Neutrophil (primary cell): Measurements from ENCODE around the gene KCNAB3.

Experiments
- H3K27ac ChIP-seq: fragments of 200-600 bp; sonication (generic); 2 replicates; pipeline ENCODE4 v1.5.1; 2016; ENCODE audit warnings: mild to moderate bottlenecking, moderate library complexity
- H3K27me3 ChIP-seq: fragments of 200-600 bp; sonication (generic); 2 replicates; pipeline ENCODE4 v1.6.0; 2016; ENCODE audit warnings: mild to moderate bottlenecking
- H3K36me3 ChIP-seq: fragments of 200-600 bp; sonication (generic); 2 replicates; pipeline ENCODE4 v1.5.1; 2017
- H3K4me1 ChIP-seq, 2 experiments: fragments of 200-600 bp in 1 of 2; sonication (generic) in 1 of 2; 1 replicate in 1 of 2; 2 replicates in 1 of 2; pipeline versions ENCODE4 v1.5.1 to v1.6.1; 2013 to 2016; ENCODE audit warnings: low read depth in 1 of 2, low read length in 1 of 2, mild to moderate bottlenecking in 1 of 2, moderate library complexity in 1 of 2; ENCODE audit not compliant: control insufficient read depth in 1 of 2, insufficient read depth in 1 of 2
- H3K4me3 ChIP-seq, 2 experiments: fragments of 200-600 bp in 1 of 2; sonication (generic) in 1 of 2; 1 replicate in 1 of 2; 2 replicates in 1 of 2; pipeline ENCODE4 v1.5.1; 2013 to 2016; ENCODE audit warnings: low read depth in 1 of 2, low read length in 1 of 2, mild to moderate bottlenecking in 1 of 2, moderate library complexity in 1 of 2
- H3K9me3 ChIP-seq: fragments of 200-600 bp; sonication (generic); 2 replicates; pipeline ENCODE4 v1.5.1; 2016
- TF ChIP-seq, protein P1 (sequence below): fragments of 200-600 bp; sonication (generic); IDR thresholded peaks from 2 replicates; pipeline ENCODE4 v1.5.1; 2016; ENCODE audit warnings: antibody characterized with exemption

Gene KCNAB3

DNA sequence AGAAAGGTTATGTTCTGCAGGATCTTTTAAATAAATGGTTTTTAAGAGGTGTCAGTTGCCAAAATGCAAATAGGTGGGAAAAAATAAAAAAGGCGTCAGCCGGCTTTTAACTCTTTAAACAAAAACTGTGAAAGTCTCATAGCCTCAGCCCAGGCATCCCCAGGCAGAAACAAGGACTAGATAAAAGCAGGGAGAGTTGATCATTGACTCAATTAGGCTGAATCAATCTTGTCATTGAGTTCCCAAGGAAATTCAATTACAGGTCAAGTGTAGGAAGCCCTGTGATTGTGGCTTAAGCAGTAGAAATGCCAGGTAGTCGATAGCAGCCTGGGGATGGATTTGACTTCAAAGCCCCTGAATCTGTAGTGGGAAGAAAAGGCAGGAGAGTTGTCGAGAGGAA is 42.0 kb upstream of the KCNAB3 start:
- peaks cover 28 to 31% of the 10 kb centered on the region in 2 experiments for H3K4me1 ChIP-seq
- TF ChIP-seq, protein P1, sequence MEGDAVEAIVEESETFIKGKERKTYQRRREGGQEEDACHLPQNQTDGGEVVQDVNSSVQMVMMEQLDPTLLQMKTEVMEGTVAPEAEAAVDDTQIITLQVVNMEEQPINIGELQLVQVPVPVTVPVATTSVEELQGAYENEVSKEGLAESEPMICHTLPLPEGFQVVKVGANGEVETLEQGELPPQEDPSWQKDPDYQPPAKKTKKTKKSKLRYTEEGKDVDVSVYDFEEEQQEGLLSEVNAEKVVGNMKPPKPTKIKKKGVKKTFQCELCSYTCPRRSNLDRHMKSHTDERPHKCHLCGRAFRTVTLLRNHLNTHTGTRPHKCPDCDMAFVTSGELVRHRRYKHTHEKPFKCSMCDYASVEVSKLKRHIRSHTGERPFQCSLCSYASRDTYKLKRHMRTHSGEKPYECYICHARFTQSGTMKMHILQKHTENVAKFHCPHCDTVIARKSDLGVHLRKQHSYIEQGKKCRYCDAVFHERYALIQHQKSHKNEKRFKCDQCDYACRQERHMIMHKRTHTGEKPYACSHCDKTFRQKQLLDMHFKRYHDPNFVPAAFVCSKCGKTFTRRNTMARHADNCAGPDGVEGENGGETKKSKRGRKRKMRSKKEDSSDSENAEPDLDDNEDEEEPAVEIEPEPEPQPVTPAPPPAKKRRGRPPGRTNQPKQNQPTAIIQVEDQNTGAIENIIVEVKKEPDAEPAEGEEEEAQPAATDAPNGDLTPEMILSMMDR = no peak
- H3K27ac ChIP-seq = no peak overlapping the region
- H3K4me3 ChIP-seq = no peak overlapping the region
- H3K27me3 ChIP-seq = no peaks in the 10 kb centered on the region
- H3K9me3 ChIP-seq = peaks cover 6% of the 10 kb centered on the region
- H3K36me3 ChIP-seq = no peaks in the 10 kb centered on the region

DNA sequence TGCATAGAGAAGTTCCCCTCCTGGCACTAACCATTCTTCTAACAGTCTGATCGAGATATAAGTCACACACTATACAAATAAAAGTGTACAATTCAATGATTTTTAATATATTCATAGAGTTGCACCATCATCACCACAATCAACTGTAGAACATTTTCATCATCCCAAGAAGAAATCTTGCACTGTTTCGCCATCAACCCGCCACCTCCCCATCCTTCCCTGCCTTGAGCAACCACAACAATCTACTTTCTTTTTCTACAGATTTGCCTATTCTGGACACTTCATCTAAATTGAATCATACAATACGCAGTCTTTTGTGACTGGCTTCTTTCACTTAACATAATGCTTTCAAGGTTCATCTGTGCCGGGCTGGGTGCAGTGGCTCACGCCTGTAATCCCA is 39.8 kb upstream of the KCNAB3 start:
- Histone ChIP-seq H3K27me3 (no peaks in the 10 kb centered on the region), H3K4me1 (peaks cover 28 to 31% of the 10 kb centered on the region in 2 experiments), H3K36me3 (no peaks in the 10 kb centered on the region), H3K27ac (peak overlapping the region; percentile 81), H3K4me3 (peak overlapping the region in 1 of 2 experiments; percentile 18), H3K9me3 (peaks cover under 1% of the 10 kb centered on the region)
- TF ChIP-seq, protein P1 = no peak

DNA sequence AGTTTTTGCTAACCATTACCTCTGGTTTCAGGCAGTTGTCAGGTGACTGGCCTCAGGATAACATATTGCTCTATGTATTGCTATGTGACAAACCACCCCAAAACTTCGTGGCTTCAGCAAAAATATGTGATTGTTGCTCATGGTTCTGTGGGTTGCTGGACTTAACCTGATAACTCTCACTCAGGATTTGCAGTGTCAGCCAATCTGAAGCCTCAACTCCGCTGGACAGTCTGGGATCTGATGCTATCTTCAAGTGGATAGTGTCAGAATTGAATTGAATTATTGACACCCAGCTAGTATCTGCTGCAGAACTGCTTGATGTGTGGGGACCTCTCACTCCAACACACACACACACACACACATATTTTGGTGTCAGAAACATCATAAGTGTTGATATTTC is 38.1 kb upstream of the KCNAB3 start:
- Histone ChIP-seq H3K27ac (peak overlapping the region; percentile 39), H3K36me3 (no peaks in the 10 kb centered on the region), H3K4me3 (no peak overlapping the region), H3K27me3 (no peaks in the 10 kb centered on the region), H3K4me1 (peaks cover 28 to 31% of the 10 kb centered on the region in 2 experiments), H3K9me3 (no peaks in the 10 kb centered on the region)
- TF ChIP-seq, protein P1 = no peak

DNA sequence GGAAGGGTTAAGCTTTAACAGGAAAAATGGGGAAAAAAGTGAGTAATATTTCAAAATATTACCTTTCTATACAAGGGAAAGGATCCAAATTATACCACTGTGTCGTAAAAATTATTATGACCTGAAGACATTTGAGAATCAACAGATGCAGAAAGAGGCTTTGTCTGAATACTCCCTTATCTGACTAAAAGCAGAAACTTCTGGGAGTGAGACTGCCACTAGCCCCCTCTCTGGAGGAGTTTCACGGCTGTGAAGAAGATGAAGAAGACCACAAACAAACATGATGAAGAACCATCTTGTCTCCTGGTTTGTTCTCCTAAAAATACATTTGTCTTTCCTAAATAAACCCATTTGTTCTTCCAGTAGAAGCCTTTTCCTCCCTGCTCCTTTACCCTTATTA is 31.8 kb upstream of the KCNAB3 start:
- H3K9me3 ChIP-seq = no peaks in the 10 kb centered on the region
- no peaks in the 10 kb centered on the region for H3K27me3 ChIP-seq
- no peaks in the 10 kb centered on the region for H3K36me3 ChIP-seq
- H3K4me3 ChIP-seq = no peak overlapping the region
- H3K4me1 ChIP-seq = peaks cover 30 to 33% of the 10 kb centered on the region in 2 experiments
- H3K27ac ChIP-seq = no peak overlapping the region
- TF ChIP-seq, protein P1 = no peak

DNA sequence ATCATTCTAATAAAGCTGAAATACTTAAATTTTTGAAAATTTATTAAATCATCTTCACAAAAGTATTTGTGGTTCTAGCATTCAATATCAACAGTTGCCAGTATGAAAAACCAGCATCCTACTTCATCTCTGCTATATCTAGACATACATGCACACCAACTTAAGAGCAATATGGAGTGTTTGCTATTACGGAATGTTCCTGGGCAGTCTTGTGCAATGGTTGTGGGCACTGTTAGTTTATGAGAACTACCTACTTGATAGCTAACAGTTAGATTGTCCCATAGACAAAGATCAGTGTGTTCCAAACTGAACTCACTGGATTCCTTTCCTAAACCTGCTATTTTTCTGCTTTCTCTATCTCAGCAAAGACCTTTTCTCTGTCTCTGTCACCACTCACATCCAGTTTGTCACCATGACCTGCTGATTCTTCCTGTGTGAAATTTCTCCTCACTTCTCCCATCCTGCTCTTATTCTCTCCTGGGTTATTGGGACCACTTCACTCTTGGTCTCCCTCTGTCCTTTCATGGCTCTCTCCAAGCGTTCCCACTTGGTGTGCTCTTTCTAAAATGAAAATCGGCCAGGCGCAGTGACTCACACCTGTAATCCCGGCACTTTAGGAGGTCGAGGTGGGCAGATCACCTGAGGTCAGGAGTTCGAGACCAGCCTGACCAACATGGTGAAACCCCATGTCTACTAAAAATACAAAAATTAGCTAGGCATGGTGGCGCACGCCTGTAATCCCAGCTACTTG is 30.0 kb upstream of the KCNAB3 start:
- Histone ChIP-seq H3K27ac (peak overlapping the region; percentile 77), H3K9me3 (no peaks in the 10 kb centered on the region), H3K4me3 (no peak overlapping the region), H3K4me1 (peaks cover 33 to 36% of the 10 kb centered on the region in 2 experiments), H3K27me3 (no peaks in the 10 kb centered on the region), H3K36me3 (no peaks in the 10 kb centered on the region)
- TF ChIP-seq, protein P1 = no peak
